Brain microvascular endothelial cell (primary cell): ENCODE results near the gene RNF186.

Experiments used
- DNase-seq: peaks from one replicate; pipeline ENCODE4 v3.0.0-alpha.2; 2020
- H3K27ac ChIP-seq: fragments of 250-450 bp; sonication (Bioruptor Pico); 2 replicates; pipeline ENCODE4 v1.5.1; 2020; ENCODE audit warnings: mild to moderate bottlenecking, moderate library complexity
- H3K27me3 ChIP-seq: fragments of 250-450 bp; sonication (Bioruptor Pico); replicated peaks from 2 replicates; pipeline ENCODE4 v1.5.1; 2020; ENCODE audit warnings: mild to moderate bottlenecking
- H3K36me3 ChIP-seq: fragments of 250-450 bp; sonication (Bioruptor Pico); replicated peaks from 2 replicates; pipeline ENCODE4 v1.5.1; 2020; ENCODE audit warnings: mild to moderate bottlenecking
- H3K4me3 ChIP-seq: 2 replicates; pipeline ENCODE4 v1.5.1; 2011; ENCODE audit warnings: low read depth, mild to moderate bottlenecking, control low read depth, low read length, moderate library complexity
- in situ Hi-C: cut with HindIII; loops from 2 replicates; pipeline ENCODE4 v1.10.0; 2017; ENCODE audit warnings: low sequenced_read_pairs, low pct_ligation_motif_present
- TF ChIP-seq, protein P1 (sequence below): IDR thresholded peaks from 2 replicates; pipeline ENCODE4 v1.5.1; 2011; ENCODE audit warnings: low read depth, mild to moderate bottlenecking, moderate library complexity, low read length, control low read depth, inconsistent platforms; ENCODE audit errors: missing control alignments

Gene RNF186

DNA sequence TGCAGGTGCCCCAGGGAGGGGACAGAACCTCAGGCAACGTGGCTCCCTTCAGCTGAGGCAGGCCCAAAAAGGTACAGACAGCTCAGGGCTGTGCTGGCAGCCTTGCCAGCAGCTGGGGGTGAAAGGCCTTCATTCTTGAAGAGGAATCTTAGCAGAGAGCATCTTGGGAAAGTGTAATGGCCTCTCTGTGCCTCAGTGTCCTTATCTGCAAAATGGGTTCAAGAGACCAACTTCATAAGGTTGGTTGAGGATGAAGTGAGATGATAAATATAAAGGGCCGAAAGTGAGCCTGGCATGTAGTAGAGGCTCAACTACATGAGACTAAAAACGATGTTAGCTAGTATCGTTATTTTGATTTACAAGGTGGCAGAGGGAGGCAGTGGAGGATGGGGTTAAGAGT, 41.6 kb downstream of the RNF186 start:
- no peak overlapping the region for H3K27ac ChIP-seq
- in situ Hi-C loops = no loop called here
- H3K4me3 ChIP-seq = no peak overlapping the region
- no peak for DNase-seq
- TF ChIP-seq, protein P1, sequence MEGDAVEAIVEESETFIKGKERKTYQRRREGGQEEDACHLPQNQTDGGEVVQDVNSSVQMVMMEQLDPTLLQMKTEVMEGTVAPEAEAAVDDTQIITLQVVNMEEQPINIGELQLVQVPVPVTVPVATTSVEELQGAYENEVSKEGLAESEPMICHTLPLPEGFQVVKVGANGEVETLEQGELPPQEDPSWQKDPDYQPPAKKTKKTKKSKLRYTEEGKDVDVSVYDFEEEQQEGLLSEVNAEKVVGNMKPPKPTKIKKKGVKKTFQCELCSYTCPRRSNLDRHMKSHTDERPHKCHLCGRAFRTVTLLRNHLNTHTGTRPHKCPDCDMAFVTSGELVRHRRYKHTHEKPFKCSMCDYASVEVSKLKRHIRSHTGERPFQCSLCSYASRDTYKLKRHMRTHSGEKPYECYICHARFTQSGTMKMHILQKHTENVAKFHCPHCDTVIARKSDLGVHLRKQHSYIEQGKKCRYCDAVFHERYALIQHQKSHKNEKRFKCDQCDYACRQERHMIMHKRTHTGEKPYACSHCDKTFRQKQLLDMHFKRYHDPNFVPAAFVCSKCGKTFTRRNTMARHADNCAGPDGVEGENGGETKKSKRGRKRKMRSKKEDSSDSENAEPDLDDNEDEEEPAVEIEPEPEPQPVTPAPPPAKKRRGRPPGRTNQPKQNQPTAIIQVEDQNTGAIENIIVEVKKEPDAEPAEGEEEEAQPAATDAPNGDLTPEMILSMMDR = no peak
- no peaks in the 10 kb centered on the region for H3K27me3 ChIP-seq
- H3K36me3 ChIP-seq = no peaks in the 10 kb centered on the region

DNA sequence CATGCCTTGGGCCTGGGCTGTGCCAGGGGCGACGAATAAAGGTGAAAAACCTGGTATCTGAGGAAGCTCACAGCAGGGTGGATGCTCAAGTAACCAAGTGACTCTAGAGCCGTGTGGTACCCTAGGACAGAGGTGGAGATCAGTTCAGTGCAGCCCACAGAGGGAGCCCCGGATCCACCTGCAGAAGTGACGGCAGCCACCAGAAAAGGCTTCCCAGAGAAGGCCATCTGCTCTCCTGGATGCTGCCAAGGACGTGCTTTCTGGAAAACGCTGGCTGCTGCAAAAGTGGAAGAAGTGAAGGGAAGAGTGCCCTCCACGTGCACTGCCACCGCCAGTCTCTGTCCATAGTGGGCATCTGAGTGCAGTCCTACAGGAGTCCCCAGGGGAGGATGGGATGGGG, 43.0 kb downstream of the RNF186 start:
- DNase-seq = no peak
- no peak overlapping the region for H3K27ac ChIP-seq
- no peaks in the 10 kb centered on the region for H3K36me3 ChIP-seq
- H3K4me3 ChIP-seq = no peak overlapping the region
- H3K27me3 ChIP-seq = no peaks in the 10 kb centered on the region
- TF ChIP-seq, protein P1 = no peak
- in situ Hi-C loops = no loop called here

DNA sequence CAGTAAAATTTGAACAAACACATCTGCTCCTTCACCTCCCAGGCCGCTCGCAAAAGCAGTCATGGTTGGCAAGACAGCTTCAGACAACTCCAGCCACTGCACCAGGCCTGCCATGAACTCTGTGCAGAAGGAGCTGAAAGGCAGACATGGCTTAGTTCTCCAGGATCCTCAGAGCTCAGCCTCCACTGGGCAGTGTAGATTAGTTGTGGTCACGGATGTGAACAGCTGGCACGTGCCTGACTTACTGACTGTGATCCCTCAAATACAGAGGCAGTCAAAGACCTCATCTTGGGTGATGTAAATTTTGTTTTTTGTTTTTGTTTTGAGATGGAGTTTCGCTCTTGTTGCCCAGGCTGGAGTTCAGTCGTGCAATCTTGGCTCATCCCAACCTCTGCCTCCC, 43.7 kb downstream of the RNF186 start:
- no peak for DNase-seq
- Histone ChIP-seq H3K27me3 (no peaks in the 10 kb centered on the region), H3K27ac (no peak overlapping the region), H3K4me3 (no peak overlapping the region), H3K36me3 (no peaks in the 10 kb centered on the region)
- in situ Hi-C loops = no loop called here
- TF ChIP-seq, protein P1 = no peak

DNA sequence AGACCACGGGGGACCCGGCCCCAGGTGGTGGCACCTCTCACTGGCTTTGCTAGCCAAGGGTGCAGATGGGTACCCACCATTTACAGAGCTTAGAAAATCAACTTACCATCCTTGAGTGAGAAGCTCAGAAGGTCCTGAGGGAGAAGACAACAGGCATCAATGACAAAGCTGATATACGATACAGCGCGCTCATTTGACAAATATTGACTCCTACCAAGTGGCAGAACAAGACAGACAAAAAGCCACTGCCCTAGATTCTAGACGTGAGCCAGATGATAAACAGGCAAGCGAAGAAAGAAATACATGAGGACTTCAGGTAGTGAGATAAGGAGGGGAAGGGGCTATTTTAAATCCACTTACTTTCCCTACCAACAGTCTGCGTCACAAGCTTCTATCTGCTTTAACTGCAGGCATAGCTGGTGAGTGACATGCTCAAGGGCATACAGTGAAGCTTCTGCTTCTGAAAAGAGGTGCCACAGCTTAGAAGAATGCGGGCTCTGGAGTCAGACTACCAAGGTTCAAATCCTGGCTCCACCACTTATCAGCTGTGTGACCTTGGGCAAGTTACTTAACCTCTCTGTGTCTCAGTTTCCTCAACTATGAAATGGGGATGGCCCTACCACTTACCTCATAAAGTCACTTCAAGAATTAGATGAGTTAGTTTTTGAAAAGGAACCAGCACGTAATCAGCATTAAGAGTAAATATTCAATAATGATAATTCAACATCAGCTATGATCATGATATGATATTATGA, 44.5 kb downstream of the RNF186 start:
- TF ChIP-seq, protein P1 = no peak
- no peak overlapping the region for H3K4me3 ChIP-seq
- H3K27ac ChIP-seq = no peak overlapping the region
- H3K36me3 ChIP-seq = no peaks in the 10 kb centered on the region
- in situ Hi-C loops = no loop called here
- no peaks in the 10 kb centered on the region for H3K27me3 ChIP-seq
- no peak for DNase-seq

DNA sequence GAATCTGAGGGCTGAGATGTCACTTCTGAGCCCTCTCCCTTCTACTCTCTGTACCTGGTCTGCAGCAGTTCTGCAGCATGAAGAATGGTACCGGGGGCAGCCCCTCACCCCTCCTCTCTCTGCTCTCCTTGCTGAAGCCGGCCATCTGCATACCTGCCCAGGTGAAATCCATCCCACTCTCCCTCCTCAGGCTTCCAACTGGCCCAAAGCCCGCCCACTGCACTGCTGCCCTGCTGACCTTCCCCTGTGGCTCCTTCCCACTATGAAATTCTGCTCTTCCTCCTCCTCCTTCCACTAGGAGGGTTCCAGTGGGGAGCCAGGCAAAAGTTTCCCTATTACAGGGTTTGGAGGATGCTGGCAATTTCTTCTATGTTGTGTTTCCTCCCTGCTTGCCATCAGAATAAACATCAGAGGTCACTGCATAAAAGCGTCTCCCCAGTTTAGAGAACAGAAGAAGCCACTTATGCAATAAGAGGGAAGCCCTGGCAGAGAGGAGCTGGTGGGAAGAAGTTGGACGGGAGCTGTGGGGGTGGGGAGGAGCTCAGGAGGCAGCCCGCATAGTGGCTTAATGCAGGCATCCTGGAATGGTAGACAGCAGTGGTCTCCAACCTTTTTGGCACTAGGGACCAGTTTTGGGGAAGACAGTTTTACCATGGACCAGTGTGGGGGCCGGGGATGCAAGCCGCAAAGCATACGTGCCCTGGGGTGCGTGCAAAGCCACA, 45.7 kb downstream of the RNF186 start:
- Histone ChIP-seq H3K36me3 (no peaks in the 10 kb centered on the region), H3K27ac (no peak overlapping the region), H3K27me3 (no peaks in the 10 kb centered on the region), H3K4me3 (no peak overlapping the region)
- DNase-seq = no peak
- in situ Hi-C loops = no loop called here
- TF ChIP-seq, protein P1 = no peak
